Stimulated activated CD4-positive, alpha-beta T cell treated with anti-CD3 and anti-CD28 coated beads, Interleukin-1b, Interleukin-23, amount 100 ng/mL, for 48 hours (primary cell): Measurements from ENCODE around the gene LDLRAD3.

Source experiments
- DNase-seq: peaks from one replicate; pipeline ENCODE4 v3.0.0-alpha.2; 2020

LDLRAD3 gene

DNA sequence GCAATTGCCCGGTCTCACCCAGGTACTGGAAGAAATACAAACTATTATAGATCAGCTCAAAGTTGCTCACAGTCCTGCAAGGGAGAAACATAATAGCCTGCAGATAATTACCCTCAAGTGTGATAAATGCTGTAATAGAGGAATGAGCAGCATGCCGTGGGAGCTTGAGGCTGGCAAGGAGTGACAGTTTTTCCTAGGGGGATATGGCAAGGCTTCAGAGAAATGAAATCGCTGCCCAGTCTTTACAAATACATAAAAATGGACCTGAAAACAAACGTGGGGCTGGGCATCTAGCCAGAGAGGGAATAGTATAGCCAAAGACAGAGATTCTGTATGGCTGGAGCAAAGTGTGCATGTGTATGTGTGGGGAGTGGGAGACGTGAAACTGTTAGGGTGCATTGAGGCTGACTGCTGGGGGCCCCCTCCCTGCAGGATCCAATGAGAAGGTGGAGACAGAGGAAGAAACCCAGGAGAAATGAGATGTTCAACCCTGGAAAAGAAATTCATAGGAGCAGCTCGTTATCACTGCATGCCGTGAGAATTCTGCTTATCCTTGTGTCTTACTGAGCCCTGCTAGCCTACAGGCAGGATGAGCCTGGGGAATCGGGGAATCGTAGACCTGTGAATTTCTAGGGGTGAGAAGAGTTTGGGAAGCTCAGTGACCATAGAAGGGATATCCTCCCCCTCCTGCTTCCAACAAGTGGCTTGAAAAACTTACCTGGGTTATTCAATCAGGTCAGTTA lies 167.0 kb downstream of the LDLRAD3 start:
- no peak for DNase-seq

DNA sequence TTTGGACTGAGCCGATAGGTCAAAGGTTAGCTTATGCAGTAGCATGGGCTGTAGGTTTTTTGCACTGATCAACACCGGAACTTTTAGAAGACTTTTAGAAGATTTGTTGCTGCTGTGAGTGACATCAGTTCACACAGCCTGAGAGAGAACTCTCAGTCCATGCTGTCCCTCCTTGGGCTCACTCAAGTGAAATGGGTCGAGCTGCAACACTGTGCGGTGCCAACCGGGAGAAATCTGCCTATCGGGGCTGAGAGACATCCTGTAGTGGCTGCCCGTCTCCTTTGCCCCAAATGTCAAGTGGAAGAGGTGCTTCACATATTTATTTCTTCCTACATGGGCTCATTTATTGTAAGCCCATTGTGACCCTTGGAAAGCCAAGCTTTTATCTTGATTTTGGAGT lies 170.2 kb downstream of the LDLRAD3 start:
- DNase-seq, result no peak

DNA sequence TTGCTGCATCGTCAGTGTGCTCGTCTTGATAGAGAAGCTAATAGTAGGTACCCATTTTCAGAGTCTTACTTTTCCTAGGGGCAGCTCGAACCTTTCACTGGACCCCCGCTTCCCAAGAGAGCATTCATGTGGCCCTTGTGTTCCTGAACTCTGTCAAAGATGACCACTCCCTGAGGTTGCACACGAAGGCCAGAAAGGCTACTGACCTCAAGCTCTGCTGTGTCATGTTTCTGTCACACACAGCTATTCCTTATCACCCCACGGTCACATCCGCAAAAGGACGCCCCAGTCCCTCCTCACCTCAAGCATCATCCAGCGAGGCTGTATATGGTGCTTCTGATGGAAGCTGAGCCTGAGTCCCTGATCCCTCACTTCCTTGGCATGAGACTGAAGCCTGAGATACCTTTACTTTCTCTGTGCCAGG lies 171.5 kb downstream of the LDLRAD3 start:
- DNase-seq, result no peak

DNA sequence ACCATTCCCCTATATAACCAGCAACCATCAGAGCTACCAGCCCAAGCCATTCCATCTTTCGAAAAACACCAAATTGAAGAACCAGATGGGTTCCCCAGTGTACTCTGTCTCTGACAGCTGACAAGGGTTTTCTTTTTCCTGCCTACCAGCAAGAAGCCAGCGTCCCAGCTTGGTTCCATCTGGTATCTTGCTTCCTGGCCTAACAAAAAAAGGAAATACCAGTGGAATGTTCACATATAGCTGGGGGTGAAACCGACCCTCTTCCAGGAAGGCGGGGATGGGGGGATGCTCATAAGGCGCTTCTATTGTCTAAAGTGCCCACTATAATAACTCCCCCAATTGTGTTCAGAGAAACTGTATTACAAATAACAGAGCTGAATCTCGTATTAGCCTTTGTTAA lies 172.3 kb downstream of the LDLRAD3 start:
- DNase-seq, result no peak

DNA sequence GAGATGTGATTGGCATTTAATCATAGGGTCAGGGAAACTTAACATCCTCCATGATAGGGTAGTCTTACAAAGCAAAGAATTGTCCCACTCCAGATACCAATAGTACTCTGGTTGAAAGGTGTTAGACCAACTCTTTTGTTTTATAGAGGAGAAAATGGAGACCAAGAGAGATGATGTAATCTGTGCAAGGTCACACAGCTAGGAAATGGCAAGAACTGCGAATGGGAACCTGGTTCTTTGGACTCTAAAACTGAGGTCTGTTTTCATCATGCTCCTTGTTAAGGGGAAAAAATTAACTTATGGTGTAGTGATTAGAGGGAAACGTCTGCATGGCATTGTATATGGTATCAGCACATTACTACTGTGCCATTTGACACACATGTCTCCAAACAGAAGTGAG lies 174.2 kb downstream of the LDLRAD3 start:
- DNase-seq, result no peak

DNA sequence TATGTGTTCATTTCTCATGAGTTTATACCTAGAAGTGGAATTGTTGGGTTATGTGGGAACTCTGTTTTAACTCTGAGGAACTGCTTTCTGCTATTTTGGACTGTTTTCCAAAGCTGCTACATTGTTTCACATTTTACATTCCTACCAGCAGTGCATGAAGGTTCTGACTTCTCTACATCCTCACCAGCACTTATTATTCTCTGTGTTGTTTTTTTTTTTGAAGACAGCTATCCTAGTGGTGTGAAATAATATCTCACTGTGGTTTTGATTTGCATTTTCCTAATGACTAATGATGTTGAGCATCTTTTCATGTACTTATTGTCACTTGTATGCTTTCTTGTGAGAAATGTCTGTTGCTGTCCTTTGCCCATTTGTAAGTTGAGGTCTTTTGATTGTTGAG lies 175.4 kb downstream of the LDLRAD3 start:
- no peak for DNase-seq

DNA sequence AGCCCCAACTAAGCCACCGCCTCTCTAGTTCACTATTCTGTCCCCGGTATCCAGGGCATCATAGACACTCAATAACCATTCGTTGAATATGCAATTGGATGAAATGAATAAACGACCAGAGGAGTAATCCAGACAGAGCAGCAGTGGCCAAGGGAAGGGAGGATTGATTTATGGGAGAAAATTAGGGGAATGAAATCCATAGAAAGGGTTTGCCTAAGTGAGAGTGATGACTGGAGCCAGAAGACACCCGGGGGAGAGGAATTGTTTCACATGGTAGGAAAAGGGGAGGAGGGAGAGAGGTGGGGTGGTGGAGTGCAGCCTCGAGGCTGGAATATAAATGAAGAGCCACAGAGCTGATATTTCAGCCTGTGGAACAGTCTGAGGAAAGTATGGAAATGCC lies 177.2 kb downstream of the LDLRAD3 start:
- DNase-seq, result no peak

DNA sequence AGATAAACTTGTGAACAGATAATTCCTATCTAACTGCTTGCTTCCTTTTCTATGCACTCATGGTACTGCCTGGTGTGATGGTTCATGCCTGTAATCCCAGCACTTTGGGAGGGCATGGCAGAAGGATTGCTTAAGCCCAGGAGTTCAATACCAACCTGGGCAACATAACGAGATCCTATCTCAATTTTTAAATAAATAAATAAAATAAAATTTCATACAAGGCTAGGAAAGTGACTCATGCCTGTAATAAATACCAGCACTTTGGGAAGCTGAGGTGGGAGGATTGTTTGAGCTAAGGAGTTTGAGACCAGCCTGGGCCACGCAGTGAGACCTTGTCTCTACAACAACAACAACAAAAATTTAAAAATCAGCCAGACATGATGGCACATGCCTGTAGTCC lies 178.8 kb downstream of the LDLRAD3 start:
- DNase-seq, result no peak

DNA sequence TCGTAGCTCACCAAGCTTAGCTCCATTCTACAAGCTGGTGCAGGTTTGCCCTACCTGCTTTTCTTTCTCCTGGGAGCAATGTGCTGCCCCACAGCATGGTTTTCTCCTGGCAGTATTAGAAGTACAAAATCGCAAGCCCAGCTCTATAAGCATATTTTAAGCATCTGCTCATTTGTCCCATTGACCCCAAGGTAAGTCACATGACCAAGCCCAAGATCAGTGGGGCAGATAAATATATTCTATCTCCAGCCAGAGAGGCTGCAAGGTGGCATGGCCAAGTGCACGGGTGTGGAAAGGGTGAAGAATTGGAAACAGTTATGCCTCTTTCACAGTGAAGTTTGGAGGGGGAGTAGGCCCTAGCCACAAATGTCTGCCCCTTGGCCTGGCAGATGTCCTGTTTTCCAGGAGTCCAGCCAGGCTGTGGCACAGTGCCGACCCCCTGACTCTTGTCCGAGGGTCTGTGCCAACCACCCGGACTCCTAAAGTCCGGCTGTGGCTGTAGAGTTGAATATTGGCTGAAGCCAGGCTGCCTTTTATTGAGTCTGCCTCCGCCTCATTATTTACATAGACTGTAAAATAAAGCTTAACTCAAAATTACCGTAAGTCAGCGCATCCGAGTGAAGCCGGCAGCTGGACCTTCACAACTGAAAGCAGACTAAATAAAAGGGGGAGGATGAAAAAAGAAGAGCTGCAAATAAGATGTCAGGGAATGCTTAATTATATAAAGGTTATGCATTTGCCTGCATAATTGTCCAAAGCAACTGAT lies 179.7 kb downstream of the LDLRAD3 start:
- no peak for DNase-seq

DNA sequence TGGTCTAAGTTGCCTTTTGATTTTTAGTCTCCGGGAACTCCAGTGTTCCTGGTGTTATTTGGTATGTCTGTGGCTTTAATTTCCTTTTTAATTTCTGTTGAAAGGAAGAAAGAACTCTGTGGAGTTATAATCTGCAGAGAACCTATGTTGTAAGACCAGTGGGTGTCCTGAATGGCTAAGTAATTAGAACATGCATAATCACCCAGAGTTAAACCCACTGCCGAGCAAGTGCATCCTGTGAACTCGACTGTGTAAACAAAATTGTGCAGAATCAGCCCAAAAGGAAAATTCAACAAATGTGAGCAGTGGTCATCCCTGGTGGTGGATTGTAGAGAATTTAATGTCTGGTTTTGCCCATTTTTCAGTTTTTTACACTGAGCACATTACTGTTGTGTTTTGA lies 182.8 kb downstream of the LDLRAD3 start:
- no peak for DNase-seq

DNA sequence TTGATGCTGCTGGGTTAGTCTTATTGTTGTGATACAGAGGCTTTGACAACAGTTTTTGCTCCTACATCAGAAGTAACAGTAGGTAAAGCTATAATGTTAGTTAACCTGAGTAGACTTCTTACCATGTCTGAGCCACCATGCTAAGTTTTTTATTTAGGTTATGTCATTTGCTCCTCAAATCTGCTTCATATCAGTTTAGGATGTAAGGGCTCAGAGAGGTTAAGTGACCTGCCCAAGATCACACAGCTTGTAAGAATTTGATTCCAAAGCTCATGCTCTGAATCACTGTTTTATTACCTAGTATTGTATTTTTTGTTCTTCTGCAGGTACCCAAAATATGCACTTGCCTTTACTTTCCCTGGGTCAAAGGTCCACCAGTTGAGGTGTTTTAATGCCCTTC lies 183.7 kb downstream of the LDLRAD3 start:
- no peak for DNase-seq

DNA sequence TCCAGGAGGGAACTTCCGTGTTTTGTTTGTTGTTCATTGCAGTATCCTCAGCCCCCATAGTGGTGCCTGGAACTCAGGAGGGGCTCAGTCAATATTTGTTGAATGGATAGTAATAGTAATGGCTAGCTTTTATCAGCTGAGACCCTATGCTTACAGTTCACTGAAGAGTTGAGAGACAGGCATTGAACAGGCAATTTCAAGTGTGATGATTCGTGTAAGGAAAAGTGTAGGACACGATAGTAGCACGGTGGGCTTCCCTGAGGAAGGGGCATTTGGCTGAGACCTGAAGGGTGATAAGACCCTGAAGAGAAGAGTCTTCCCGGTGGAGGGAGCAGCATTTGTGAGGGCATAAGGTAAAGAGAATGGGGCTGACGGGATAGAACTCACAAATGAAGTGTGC lies 186.1 kb downstream of the LDLRAD3 start:
- no peak for DNase-seq

DNA sequence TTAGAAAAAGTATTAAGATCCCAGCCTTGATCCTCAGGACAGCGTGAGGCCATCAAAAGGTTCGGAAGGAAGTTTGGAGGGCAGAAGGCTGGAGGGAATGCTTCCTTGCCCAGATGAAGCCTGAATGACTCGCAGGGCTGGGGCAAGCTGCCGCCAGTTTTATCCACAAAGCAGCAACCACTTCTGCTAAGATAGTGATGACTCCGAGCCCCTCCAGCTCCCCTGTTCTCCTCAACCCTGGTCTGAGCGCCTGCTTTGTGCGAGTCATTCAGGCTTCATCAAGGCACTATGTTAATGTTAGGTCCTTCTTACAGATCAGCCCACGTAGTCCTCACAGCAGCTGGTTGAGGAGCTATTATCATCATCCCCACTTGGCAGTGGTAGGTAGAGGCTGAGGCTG lies 186.5 kb downstream of the LDLRAD3 start:
- DNase-seq, result no peak

DNA sequence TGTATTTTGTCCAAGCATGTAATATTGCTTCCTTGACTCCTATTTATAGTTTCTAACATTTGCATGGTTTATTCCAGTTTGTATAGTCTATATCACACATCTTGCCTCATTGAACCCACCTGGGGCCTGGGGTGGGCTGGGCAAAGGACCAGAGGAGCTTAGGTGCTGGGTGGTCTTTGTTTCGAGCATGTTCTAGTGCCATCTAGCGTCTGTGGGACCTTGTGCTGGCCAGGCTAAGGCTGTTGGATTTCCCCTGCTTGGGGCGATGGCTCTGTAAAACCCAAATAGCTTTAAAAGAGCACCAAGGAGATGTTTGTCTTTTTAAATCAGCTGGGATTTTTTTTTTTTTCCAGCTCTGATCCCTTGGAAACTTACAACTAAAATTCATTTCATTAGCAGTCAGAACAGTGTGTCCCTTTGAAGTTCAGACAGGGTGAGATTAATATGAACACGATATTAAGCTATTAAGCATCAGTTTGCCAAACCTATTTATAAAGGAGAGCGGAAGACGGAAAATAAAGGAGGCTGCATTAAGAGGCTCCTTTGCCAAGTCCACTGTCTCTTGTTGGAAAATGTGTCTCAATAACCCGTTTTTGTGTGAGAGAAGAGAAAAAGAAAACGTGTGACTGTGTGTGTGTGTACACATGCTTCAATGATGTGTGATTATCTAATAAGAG lies 188.0 kb downstream of the LDLRAD3 start:
- no peak for DNase-seq

DNA sequence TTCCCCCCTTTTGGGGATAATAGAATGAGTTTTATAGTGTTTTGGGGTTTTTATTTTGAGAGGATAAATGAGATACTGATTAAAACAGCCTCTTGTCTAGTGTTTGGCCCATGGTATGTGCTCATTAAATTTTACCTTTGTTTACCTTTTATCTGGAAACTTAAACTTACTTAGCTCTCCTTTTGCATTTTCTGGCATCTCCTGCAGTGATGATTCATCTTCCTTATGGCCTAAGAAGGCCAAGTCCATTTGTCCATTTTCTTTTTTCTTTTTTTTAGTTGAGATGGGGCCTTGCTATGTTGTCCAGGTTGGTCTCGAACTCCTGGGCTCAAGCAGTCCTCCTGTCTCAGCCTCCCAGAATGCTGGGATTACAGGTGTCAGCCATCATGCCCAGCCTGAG lies 189.1 kb downstream of the LDLRAD3 start:
- no peak for DNase-seq

DNA sequence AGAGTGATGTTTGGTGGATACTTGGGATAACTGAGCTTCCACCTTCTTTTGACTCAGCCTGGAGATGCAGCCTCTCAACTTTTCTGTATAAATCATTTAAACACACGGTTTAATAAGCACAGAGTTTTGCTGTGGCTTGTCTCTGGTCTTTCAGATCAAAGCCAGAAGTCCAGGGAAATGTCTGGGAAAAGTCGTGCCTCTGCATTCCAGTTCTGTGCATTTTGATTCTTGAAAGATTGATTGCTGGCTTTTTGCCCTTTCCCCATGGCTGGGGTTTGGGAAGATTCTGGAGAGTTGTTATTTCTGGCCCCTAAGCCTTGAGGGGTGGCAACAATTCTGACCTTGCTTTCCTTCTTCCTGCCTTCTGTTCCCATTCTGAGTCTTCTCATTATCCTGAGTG lies 191.2 kb downstream of the LDLRAD3 start:
- no peak for DNase-seq

DNA sequence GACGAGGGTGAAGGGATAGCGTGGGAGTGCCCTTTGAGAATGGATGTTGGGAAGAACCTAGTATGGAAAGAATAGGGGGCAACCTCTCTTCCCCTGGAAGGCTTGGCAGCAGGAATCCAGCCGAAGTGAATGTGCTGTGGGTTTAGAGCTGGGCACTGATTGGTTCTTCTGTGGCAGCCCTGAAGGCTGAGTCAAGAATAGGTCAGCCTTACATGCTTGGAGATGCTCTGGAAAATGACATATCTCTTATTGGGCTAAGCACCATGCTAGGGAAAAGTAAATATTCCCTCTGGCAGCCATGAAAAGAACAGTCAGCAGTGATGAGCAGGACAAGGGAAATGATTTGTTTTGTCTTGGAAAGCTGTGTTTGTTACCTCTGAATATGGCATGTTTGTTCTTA lies 195.9 kb downstream of the LDLRAD3 start:
- DNase-seq, result no peak

DNA sequence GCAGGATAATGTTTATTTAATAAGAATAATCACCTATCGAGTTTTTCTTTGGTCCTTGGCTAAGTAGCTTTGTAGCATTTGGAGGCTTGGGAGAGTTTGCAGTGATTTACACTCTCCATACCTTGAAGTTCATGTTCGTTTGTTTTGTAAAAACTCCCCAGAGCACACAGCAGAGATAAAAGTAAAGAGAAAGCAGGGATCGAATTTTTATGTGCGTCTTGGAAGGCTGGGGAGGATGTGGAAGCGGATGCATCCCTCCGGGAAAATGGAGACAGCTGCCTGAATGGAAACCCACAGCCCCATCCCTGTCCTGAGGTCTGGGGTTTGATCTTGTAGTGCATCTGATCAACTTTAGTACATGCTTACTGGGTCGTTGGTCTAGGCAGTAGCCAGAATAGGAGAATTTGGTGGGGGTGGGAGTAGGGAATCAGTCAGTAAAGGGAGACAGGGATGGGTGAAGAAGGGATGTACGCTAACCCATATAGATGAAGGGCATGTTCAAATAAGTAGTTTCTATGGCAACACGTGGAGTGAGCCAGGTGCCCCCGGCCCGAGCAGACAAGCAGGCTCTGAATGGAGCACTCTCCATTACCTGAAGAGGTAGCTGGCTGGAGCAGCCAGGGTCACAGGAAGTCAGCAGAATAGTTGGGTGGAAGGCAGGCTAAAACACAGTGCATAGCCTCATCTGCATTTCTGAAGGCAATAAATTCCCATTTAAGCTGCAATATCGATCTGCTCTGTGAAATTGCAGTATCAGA lies 197.5 kb downstream of the LDLRAD3 start:
- DNase-seq, result no peak

DNA sequence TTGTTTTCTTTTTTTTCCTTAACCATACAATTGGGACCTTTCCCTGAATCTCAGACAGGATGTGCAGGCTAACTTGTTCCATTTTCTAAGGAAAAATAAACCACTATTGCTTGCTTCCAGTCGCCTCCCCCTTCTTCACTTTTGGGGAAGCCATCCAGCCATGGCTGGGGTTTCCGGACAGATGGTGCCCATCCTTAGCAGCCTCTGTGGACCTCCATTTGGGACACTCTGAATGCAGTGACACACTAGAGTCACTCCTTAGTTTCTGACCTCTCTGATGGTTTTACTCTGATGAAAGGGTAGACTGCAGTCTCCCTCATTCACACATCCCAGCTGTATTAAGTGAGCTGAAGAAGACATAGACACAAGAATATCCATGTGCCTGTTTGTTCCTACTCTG lies 198.1 kb downstream of the LDLRAD3 start:
- DNase-seq, result no peak

DNA sequence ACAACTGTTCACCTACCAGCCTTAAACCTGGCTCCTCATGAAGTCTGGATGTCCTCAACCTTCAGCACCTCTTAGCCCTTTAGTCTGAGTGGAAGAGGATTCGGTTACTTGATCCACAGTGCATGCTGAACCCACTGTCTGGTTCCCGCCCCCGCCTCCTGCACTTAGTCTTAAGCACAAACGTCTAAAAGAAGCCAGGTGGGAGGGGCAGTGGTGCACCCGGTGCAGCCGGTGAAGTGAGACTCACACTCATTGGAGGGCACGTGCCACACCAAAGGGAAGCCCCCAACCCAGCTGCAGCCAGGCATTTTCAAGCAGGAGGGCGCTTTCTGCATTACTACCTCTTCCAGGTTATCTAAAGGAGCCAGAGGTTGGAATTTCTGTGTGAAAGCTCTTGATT lies 198.6 kb downstream of the LDLRAD3 start:
- no peak for DNase-seq

DNA sequence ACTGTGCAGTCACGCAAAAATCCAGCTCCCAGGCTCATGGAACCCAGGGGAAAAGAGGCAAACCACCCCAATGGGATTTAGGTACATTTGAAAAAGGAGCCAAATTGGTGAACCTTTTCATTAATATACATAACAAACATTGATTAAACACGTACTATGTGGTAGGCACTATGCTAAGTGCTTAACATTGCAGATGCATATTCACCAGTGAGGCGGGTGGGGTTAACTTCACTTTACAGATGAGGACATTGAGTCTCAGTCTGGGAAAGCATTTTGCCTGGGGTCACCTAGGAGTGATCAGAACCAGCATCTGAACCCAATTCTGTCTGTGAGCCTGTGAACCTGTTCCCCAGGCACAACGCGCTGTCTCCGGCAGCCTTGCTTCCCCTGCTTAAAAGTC lies 199.0 kb downstream of the LDLRAD3 start:
- no peak for DNase-seq

DNA sequence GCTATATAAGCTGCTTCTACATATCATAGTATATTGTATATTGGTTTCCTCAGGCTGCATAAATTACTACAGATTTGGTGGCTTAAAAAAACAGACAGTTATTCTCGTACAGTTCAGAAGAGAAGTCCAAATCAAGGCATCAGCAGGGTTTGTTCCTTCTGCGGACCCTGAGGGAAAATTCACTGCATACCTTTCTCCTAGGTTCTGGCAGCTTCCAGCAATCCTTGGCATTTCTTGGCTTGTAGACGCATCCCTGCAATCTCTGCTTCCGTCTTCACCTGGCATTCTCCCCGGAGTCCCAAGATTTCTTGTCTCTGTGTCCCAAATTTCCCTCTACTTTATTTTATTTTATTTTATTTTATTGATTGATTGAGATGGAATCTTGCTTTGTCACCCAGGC lies 202.6 kb downstream of the LDLRAD3 start:
- no peak for DNase-seq

DNA sequence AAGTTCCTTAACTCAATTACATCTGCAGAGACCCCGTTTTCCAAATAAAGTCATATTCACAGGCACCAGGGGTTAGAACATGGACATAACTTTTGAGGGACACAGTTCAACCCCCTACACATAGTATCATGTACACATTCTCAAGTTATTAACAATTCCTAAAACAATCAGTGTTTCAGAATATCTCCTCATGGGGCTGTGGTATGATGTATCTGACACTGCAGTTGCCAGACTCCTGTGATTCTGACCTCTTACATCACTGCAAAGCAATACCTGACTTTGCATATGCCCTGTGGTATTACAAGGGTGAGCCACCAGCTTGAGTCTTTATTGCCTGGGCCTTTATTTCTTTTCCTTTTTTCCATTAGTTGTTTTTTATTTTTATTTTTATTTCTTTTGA lies 203.6 kb downstream of the LDLRAD3 start:
- DNase-seq, result no peak
